Subcutaneous adipose tissue (tissue), 4 donors: ENCODE data around the gene HADH. TPM values are rescaled to one million over a fixed set of nuclear protein-coding genes. Genes with fewer than 3 reads are reported as not detected.

Source experiments
- CTCF ChIP-seq: fragments of 450-650 bp; IDR thresholded peaks from one replicate; pipeline ENCODE4 v1.5.1; 2016; ENCODE audit warnings: low read depth, mild to moderate bottlenecking, control low read depth, antibody characterized with exemption, moderate library complexity
- total RNA-seq, 4 donors: library from RNA; depleted of rRNA; stranded (reverse); fragments of >200 nt; gene quantifications; one replicate each; pipeline ENCODE4 v1.1.0, GENCODE V29; 2016

The HADH gene
- total RNA-seq, 4 donors from 2014 or later = 184 to 303 (median 188) TPM

- no peak for TF ChIP-seq CTCF
Measured at GRCh38 chr4:108024085-108024877, 34.6 kb downstream of the HADH start.

GRCh38 chr4:108024878-108025165 is 35.1 kb downstream of the HADH start:
- no peak for TF ChIP-seq CTCF

- no peak for TF ChIP-seq CTCF
Measured at GRCh38 chr4:108029016-108029720, 39.5 kb downstream of the HADH start.

GRCh38 chr4:108029731-108030130 is 40.0 kb downstream of the HADH start:
- no peak for TF ChIP-seq CTCF

GRCh38 chr4:108030332-108030731 is 40.6 kb downstream of the HADH start:
- TF ChIP-seq CTCF = no peak

- no peak for TF ChIP-seq CTCF
Measured at GRCh38 chr4:108031427-108032083, 41.9 kb downstream of the HADH start.

- TF ChIP-seq CTCF = no peak
Measured at GRCh38 chr4:108033348-108033747, 43.7 kb downstream of the HADH start.
